A673 (cell line): ENCODE results near the gene PEX5L.

Experiments used
- CTCF ChIP-seq: fragments of 300-800, 200-600 bp; sonication (generic); conservative IDR thresholded peaks from 2 replicates; pipeline ENCODE4 v1.5.1; 2017; ENCODE audit warnings: low read depth, mild to moderate bottlenecking, antibody characterized with exemption, low read length, moderate library complexity, mixed read lengths
- EZH2 ChIP-seq: fragments of 200-600 bp; sonication (generic); IDR thresholded peaks from 2 replicates; pipeline ENCODE4 v1.6.1; 2017; ENCODE audit warnings: borderline replicate concordance, low read depth, mild to moderate bottlenecking, mixed read lengths, antibody characterized with exemption, low read length; ENCODE audit not compliant: poor library complexity, severe bottlenecking

- TF ChIP-seq CTCF (no peak), EZH2 (no peak)
Measured at GRCh38 chr3:180048103-180048502, 11.4 kb upstream of the PEX5L start.
